K562 (cell line): ENCODE measurements around the gene PAIP1. TPM values are rescaled to one million over a fixed set of nuclear protein-coding genes. Genes with fewer than 3 reads are reported as not detected.

Experiments
- CBFA2T2 ChIP-seq: fragments of 450-650 bp; conservative IDR thresholded peaks from 2 replicates; pipeline ENCODE4 v1.6.1; 2017; ENCODE audit warnings: mild to moderate bottlenecking
- CCAR2 ChIP-seq: fragments of 200-400 bp; formaldehyde crosslinking; IDR thresholded peaks from 2 replicates; pipeline ENCODE4 v1.6.1; 2017; ENCODE audit warnings: mild to moderate bottlenecking, low read depth, low read length
- CREB1 ChIP-seq, 2 experiments: sonication (generic) in 1 of 2; formaldehyde crosslinking in 1 of 2; IDR thresholded peaks; 2 replicates each; pipeline versions ENCODE4 v1.6.1 to v1.8.0; 2012 to 2022; ENCODE audit warnings: inconsistent platforms in 1 of 2, mild to moderate bottlenecking in 1 of 2, missing genetic modification reagents in 1 of 2, moderate library complexity in 1 of 2
- E2F1 ChIP-seq: sonication (generic); formaldehyde crosslinking; IDR thresholded peaks from 2 replicates; pipeline ENCODE4 v1.8.1; 2023; ENCODE audit warnings: mild to moderate bottlenecking, missing genetic modification reagents, moderate library complexity
- E2F4 ChIP-seq: sonication (generic); formaldehyde crosslinking; IDR thresholded peaks from 2 replicates; pipeline ENCODE4 v1.8.0; 2022; ENCODE audit warnings: mild to moderate bottlenecking, low read depth, missing genetic modification reagents
- FIP1L1 ChIP-seq: fragments of 200-400 bp; formaldehyde crosslinking; IDR thresholded peaks from 2 replicates; pipeline ENCODE4 v1.6.1; 2018; ENCODE audit warnings: mild to moderate bottlenecking, low read depth, low read length; ENCODE audit not compliant: poor library complexity, severe bottlenecking
- PCBP1 ChIP-seq: fragments of 200-400 bp; formaldehyde crosslinking; IDR thresholded peaks from 2 replicates; pipeline ENCODE4 v1.6.1; 2018; ENCODE audit warnings: mild to moderate bottlenecking, low read depth, low read length; ENCODE audit not compliant: poor library complexity, severe bottlenecking
- RBFOX2 ChIP-seq: fragments of 200-400 bp; formaldehyde crosslinking; IDR thresholded peaks from 2 replicates; pipeline ENCODE4 v1.6.1; 2017; ENCODE audit warnings: low read depth, mild to moderate bottlenecking, low read length, moderate library complexity
- SPI1 ChIP-seq: IDR thresholded peaks from 2 replicates; pipeline ENCODE4 v1.6.1; 2011; ENCODE audit warnings: low read depth, low read length, control low read depth, borderline replicate concordance
- SRSF9 ChIP-seq: fragments of 200-400 bp; formaldehyde crosslinking; IDR thresholded peaks from 2 replicates; pipeline ENCODE4 v1.6.1; 2017; ENCODE audit warnings: low read depth, low read length, borderline replicate concordance
- ZC3H8 ChIP-seq: fragments of 450-650 bp; IDR thresholded peaks from 2 replicates; pipeline ENCODE4 v1.6.1; 2017
- ZNF586 ChIP-seq: fragments of 450-650 bp; formaldehyde crosslinking; conservative IDR thresholded peaks from 2 replicates; pipeline ENCODE4 v1.4.0; 2020; ENCODE audit warnings: mild to moderate bottlenecking, moderate library complexity
- polyA plus RNA-seq, 8 experiments: library from polyadenylated mRNA; depleted of rRNA in 4 of 8; stranded (reverse) in 5 of 8; unstranded in 3 of 8; fragments of >200 nt; fragmentation: Nextera tagmentation in 2 of 8; fragmentation: Illumina TruSeq in 1 of 8; extraction: Ambion mirVana in 2 of 8; extraction: Trizol in 1 of 8; gene quantifications; 2 replicates each; pipeline versions ENCODE4 v1.2.1 to v1.2.3, GENCODE V29; 2011 to 2014; ENCODE audit warnings: inconsistent platforms in 1 of 8, missing spikeins in 1 of 8
- total RNA-seq, 7 experiments: library from RNA; depleted of rRNA in 6 of 7; stranded (reverse); fragments of >200 nt in 6 of 7; fragmentation: Illumina TruSeq in 2 of 7; extraction: Trizol in 2 of 7; gene quantifications; 2 replicates each; pipeline versions ENCODE4 v1.2.1 to v1.2.3, GENCODE V29; 2011 to 2021; ENCODE audit warnings: low replicate concordance in 1 of 7
- TF ChIP-seq, protein P1 (sequence below): fragments of 450-650 bp; IDR thresholded peaks from 2 replicates; pipeline ENCODE4 v1.6.1; 2016; ENCODE audit warnings: missing biosample characterization, missing genetic modification characterization
- TF ChIP-seq, protein P2 (sequence below): IDR thresholded peaks from 2 replicates; pipeline ENCODE4 v1.6.1; 2011; ENCODE audit not compliant: insufficient read length; ENCODE audit errors: extremely low read depth
- TF ChIP-seq, protein P3 (sequence below), 2 experiments: fragments of 250-450 bp in 1 of 2; fragments of 450-650 bp in 1 of 2; sonication (Bioruptor Pico) in 1 of 2; IDR thresholded peaks; 2 replicates each; pipeline versions ENCODE4 v1.6.1 to v1.8.0; 2016 to 2021; ENCODE audit warnings: mild to moderate bottlenecking in 2 of 2, moderate library complexity in 2 of 2, missing compliant biosample characterization in 1 of 2, missing genetic modification characterization in 1 of 2
- TF ChIP-seq, protein P4 (sequence below): fragments of 450-650 bp; IDR thresholded peaks from 2 replicates; pipeline ENCODE4 v1.6.1; 2016; ENCODE audit warnings: low read depth, mild to moderate bottlenecking, moderate library complexity
- TF ChIP-seq, protein P5 (sequence below): fragments of 250-450 bp; sonication (Bioruptor Pico); IDR thresholded peaks from 2 replicates; pipeline ENCODE4 v1.4.0; 2020; ENCODE audit warnings: mild to moderate bottlenecking, moderate library complexity

Gene PAIP1
- total and polyA plus RNA-seq, 9 of the 15 experiments (the other 6 are each of a cell fraction or from before 2014, with no cell fraction given): 51.7 to 181 (median 102) TPM

DNA sequence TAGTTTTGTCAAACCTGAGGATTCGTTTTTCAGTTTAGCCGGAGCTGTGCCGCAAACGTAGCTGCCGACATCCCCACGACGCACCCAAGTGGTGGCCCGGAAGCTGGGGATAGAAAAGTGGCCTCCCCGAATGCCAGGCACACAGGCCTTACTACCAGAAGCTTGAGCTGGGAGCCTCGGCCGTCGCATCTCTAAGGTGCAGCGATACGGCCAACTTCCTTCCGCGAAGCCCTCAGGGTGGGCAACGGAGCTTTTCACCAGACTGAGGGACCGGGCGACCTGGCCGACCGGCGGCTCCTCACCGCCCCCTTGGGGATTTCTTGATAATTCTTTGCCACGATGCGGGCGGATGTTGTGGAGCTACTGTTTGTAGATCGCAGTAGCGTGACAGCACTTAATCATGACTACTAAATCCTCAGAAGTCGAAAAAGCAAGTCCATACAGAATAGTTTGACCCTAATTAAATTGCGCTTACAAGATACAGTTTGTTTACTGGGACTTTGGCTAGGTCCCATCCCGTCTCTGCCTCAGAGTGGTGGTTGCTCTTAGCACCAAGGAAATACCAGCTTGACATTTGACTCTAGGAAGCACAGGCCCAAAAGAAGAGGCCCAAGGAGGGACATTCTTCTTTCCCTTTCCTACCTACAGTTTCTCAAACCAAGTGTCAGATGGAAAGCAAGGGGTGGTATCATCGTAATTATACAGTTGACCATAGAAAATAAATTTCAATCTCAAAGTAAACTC, 72.6 kb downstream of the PAIP1 start (continued):
- TF ChIP-seq, protein P1, sequence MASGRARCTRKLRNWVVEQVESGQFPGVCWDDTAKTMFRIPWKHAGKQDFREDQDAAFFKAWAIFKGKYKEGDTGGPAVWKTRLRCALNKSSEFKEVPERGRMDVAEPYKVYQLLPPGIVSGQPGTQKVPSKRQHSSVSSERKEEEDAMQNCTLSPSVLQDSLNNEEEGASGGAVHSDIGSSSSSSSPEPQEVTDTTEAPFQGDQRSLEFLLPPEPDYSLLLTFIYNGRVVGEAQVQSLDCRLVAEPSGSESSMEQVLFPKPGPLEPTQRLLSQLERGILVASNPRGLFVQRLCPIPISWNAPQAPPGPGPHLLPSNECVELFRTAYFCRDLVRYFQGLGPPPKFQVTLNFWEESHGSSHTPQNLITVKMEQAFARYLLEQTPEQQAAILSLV (tag): no peak
- TF ChIP-seq, protein P2, sequence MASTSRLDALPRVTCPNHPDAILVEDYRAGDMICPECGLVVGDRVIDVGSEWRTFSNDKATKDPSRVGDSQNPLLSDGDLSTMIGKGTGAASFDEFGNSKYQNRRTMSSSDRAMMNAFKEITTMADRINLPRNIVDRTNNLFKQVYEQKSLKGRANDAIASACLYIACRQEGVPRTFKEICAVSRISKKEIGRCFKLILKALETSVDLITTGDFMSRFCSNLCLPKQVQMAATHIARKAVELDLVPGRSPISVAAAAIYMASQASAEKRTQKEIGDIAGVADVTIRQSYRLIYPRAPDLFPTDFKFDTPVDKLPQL: no peak
- TF ChIP-seq CREB1 (IDR thresholded peaks at IDR 0.05): no peak; the same call in 1 of the 2 replicates
- no peak; the same call in 1 of the 2 replicates for TF ChIP-seq CREB1 (CRISPR knock-in tag; IDR thresholded peaks at IDR 0.05)
- TF ChIP-seq, protein P3, sequence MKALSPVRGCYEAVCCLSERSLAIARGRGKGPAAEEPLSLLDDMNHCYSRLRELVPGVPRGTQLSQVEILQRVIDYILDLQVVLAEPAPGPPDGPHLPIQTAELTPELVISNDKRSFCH (CRISPR knock-in tag; IDR thresholded peaks at IDR 0.05): no peak
- TF ChIP-seq, protein P3 (tag; IDR thresholded peaks at IDR 0.05): no peak
- TF ChIP-seq SRSF9: no peak
- no peak for TF ChIP-seq CBFA2T2
- TF ChIP-seq FIP1L1: no peak
- TF ChIP-seq SPI1: peak; percentile 48; the same call in 1 of the 2 replicates
- no peak for TF ChIP-seq CCAR2
- TF ChIP-seq, protein P4, sequence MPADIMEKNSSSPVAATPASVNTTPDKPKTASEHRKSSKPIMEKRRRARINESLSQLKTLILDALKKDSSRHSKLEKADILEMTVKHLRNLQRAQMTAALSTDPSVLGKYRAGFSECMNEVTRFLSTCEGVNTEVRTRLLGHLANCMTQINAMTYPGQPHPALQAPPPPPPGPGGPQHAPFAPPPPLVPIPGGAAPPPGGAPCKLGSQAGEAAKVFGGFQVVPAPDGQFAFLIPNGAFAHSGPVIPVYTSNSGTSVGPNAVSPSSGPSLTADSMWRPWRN: no peak
- peak; percentile 86 for TF ChIP-seq RBFOX2
- TF ChIP-seq, protein P5, sequence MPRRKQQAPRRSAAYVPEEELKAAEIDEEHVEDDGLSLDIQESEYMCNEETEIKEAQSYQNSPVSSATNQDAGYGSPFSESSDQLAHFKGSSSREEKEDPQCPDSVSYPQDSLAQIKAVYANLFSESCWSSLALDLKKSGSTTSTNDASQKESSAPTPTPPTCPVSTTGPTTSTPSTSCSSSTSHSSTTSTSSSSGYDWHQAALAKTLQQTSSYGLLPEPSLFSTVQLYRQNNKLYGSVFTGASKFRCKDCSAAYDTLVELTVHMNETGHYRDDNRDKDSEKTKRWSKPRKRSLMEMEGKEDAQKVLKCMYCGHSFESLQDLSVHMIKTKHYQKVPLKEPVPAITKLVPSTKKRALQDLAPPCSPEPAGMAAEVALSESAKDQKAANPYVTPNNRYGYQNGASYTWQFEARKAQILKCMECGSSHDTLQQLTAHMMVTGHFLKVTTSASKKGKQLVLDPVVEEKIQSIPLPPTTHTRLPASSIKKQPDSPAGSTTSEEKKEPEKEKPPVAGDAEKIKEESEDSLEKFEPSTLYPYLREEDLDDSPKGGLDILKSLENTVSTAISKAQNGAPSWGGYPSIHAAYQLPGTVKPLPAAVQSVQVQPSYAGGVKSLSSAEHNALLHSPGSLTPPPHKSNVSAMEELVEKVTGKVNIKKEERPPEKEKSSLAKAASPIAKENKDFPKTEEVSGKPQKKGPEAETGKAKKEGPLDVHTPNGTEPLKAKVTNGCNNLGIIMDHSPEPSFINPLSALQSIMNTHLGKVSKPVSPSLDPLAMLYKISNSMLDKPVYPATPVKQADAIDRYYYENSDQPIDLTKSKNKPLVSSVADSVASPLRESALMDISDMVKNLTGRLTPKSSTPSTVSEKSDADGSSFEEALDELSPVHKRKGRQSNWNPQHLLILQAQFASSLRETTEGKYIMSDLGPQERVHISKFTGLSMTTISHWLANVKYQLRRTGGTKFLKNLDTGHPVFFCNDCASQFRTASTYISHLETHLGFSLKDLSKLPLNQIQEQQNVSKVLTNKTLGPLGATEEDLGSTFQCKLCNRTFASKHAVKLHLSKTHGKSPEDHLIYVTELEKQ (CRISPR knock-in tag): no peak
- TF ChIP-seq ZNF586 (CRISPR knock-in tag): no peak
- TF ChIP-seq E2F4 (CRISPR knock-in tag): no peak
- TF ChIP-seq ZC3H8: no peak; the same call in 1 of the 2 replicates
- TF ChIP-seq E2F1: peak; percentile 86
- no peak for TF ChIP-seq PCBP1
